Fibroblast of the aortic adventitia (primary cell): ENCODE data around the gene KRTCAP3. TPM values are rescaled to one million over a fixed set of nuclear protein-coding genes. Genes with fewer than 3 reads are reported as not detected.

Source experiments
- DNase-seq: peaks from one replicate; pipeline ENCODE4 v3.0.0-alpha.2; 2010; ENCODE audit warnings: low read depth
- H3K4me3 ChIP-seq: 2 replicates; pipeline ENCODE4 v1.5.1; 2011; ENCODE audit warnings: low read depth, mild to moderate bottlenecking, control low read depth, low read length, moderate library complexity
- total RNA-seq: library from RNA; depleted of rRNA; stranded (reverse); fragments of >200 nt; gene quantifications from 2 replicates; pipeline ENCODE4 v1.2.3, GENCODE V29; 2012; ENCODE audit warnings: low replicate concordance
- TF ChIP-seq, protein P1 (sequence below): IDR thresholded peaks from 2 replicates; pipeline ENCODE4 v1.5.1; 2011; ENCODE audit warnings: mild to moderate bottlenecking, low read length, control low read depth, inconsistent platforms; ENCODE audit not compliant: insufficient read depth

KRTCAP3 gene, protein sequence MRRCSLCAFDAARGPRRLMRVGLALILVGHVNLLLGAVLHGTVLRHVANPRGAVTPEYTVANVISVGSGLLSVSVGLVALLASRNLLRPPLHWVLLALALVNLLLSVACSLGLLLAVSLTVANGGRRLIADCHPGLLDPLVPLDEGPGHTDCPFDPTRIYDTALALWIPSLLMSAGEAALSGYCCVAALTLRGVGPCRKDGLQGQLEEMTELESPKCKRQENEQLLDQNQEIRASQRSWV
- total RNA-seq = not detected in 2 replicates

DNA sequence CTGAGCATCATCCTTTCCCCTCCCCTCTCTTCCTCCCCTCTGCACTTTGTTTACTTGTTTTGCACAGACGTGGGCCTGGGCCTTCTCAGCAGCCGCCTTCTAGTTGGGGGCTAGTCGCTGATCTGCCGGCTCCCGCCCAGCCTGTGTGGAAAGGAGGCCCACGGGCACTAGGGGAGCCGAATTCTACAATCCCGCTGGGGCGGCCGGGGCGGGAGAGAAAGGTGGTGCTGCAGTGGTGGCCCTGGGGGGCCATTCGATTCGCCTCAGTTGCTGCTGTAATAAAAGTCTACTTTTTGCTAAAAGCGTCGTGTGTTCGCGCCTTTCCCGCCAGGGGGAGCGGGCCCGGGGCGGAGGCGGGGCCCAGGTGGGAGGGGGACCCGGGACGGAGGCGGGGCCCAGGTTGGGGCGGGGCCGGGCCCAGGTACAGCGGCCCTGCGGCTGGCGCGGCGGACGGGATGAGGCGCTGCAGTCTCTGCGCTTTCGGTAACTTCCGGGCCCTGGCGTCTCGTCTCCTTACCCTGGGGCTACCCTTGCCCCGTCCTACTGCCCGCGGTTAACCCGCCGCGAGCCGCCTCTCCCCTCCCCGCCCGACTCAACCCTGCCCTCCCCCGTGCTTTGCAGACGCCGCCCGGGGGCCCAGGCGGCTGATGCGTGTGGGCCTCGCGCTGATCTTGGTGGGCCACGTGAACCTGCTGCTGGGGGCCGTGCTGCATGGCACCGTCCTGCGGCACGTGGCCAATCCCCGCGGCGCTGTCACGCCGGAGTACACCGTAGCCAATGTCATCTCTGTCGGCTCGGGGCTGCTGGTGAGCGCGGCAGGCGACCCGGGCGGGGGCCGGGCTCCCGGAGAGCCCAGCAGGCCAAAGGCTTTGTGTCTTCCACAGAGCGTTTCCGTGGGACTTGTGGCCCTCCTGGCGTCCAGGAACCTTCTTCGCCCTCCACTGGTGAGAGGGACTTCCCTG, at the start of gene KRTCAP3:
KRTCAP3 (plus strand) TSS at position 424 of the 962 bp plus-strand sequence; CDS start at position 456, 32 bp downstream.
- DNase-seq = no peak
- no peak within 1 kb of the TSS for H3K4me3 ChIP-seq
- TF ChIP-seq, protein P1, sequence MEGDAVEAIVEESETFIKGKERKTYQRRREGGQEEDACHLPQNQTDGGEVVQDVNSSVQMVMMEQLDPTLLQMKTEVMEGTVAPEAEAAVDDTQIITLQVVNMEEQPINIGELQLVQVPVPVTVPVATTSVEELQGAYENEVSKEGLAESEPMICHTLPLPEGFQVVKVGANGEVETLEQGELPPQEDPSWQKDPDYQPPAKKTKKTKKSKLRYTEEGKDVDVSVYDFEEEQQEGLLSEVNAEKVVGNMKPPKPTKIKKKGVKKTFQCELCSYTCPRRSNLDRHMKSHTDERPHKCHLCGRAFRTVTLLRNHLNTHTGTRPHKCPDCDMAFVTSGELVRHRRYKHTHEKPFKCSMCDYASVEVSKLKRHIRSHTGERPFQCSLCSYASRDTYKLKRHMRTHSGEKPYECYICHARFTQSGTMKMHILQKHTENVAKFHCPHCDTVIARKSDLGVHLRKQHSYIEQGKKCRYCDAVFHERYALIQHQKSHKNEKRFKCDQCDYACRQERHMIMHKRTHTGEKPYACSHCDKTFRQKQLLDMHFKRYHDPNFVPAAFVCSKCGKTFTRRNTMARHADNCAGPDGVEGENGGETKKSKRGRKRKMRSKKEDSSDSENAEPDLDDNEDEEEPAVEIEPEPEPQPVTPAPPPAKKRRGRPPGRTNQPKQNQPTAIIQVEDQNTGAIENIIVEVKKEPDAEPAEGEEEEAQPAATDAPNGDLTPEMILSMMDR = no peak

DNA sequence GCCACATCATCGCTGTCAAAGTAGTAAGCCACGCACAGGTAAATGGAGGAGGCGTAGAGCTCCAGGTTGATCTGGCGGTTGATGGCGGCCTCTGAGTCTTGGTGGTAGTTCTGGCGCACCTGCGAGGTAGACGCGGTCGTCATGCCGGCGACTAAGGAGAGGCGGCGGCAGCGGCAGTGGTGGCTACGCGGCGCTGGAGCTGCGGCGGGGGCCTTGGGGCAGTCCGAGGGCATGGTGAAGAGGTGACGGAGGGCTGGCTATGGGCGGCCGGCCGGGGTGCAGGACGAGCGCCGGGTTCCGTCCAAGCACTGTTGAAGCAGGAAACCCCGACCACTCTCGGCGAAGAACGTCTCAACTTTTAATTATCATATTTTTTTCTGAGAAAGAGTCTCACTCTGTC, 49.0 kb upstream of the KRTCAP3 start:
- H3K4me3 ChIP-seq = no peak overlapping the region
- TF ChIP-seq, protein P1 = no peak
- no peak for DNase-seq

DNA sequence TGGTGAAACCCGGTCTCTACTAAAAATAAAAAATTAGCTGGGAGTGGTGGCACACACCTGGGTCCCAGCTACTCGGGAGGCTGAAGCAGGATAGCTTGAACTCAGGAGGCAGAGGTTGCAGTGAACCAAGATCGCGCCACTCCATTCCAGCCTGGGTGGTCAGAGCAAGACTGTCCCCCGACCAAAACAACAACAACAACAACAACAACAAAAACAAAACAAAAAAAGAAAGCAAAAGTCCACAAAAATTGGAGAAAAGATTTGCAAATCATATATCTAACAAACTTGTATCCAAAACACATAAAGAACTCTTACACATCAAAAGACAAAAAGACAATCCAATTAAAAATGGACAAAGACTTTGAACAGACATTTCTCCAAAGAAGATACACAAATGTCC, 43.2 kb upstream of the KRTCAP3 start:
- H3K4me3 ChIP-seq = no peak overlapping the region
- TF ChIP-seq, protein P1 = no peak

DNA sequence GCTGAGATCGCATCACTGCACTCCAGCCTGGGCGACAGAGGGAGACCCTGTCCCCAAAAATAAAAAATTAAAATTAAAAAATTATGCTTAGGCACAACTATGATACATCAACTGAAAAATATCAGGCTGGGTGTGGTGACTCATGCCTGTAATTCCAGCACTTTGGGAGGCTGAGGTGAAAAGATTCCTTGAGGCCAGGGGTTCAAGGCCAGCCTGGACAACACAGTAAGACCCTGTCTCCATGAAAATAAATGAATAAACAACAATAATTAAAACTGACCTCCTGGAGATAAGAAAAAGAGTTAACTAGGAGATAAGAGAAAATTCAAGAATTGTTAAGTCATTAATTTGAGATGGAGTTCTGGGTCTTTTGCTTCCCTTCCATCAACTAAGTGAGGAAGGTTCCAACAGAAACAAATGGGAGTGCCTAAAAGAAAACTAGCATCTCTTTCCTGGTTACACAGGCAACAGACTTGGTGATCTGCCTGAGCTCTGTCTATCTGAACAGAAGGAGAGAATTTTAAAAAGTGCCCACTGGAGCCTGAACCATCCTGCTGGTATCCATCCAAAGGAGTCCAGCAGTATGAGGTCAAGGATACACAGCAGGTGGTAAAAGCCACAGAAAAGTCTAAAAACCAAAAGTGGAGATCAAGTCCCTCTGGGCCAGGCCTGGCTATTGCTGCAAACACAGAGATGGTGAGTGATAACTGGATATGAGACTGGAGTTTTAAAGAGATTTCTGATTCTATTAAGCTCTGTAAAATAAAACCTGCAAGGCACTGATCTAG, 41.6 kb upstream of the KRTCAP3 start:
- TF ChIP-seq, protein P1 = no peak
- DNase-seq = no peak
- no peak overlapping the region for H3K4me3 ChIP-seq

More for the DNA sequence above, 43.2 kb upstream of the KRTCAP3 start:
- no peak for DNase-seq

DNA sequence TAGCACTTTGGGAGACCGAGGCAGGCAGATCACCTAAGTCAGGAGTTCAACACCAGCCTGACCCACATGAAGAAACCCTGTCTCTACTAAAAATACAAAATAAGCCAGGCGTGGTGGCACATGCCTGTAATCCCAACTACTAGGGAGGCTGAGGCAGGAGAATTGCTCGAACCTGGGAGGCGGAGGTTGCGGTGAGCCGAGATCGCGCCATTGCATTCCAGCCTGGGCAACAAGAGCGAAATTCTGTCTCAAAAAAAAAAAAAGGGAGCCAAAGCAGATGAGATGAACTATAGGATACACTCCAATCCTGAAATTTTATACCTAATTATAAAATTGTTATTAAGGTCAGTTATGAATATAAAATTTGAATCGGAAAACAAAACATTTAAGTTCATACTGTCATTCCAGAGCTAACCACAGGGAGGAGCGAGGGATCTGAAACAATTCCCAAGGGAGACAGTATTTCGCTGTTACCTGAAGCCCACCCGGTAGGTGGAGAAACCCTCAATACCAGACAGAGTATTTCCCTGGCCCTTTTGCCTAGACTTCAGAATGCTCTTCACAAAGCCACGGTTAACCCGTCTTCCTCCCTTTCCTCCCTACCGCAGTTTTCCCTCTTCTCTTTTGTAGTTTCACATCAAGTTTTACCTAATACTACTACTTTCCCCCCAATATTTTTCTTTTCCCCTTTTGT, 34.2 kb upstream of the KRTCAP3 start:
- TF ChIP-seq, protein P1 = peak; percentile 67
- H3K4me3 ChIP-seq = peak overlapping the region; percentile 87
- peak; percentile 70 for DNase-seq
